Activated CD4-positive, alpha-beta memory T cell treated with anti-CD3 and anti-CD28 coated beads, Interleukin-2, amount 10 ng/mL, durations not matched to agents 7 days and 5 days (primary cell): ENCODE data around the gene ELMO3. TPM values are rescaled to one million over a fixed set of nuclear protein-coding genes. Genes with fewer than 3 reads are reported as not detected.

ENCODE experiments used
- CTCF ChIA-PET: fragments of 350-600 bp; sonication (Branson Sonifier 250); formaldehyde crosslinking; loops from one replicate; lab custom pipeline; 2021; ENCODE audit warnings: antibody characterized with exemption, inconsistent platforms; lab: Charles Lee
- POLR2A ChIA-PET: fragments of 350-600 bp; sonication (Branson Sonifier 250); formaldehyde crosslinking; loops from one replicate; lab custom pipeline; 2021; ENCODE audit warnings: antibody characterized with exemption; lab: Charles Lee
- DNase-seq: peaks from one replicate; pipeline ENCODE4 v3.0.0-alpha.2; 2020
- H3K27ac Mint-ChIP-seq: one replicate; pipeline ENCODE4 v1.8.0; 2021; ENCODE audit warnings: mild to moderate bottlenecking, mixed read lengths
- H3K27me3 Mint-ChIP-seq: one replicate; pipeline ENCODE4 v1.8.0; 2021; ENCODE audit warnings: mixed read lengths
- H3K36me3 Mint-ChIP-seq: one replicate; pipeline ENCODE4 v1.8.0; 2021; ENCODE audit warnings: low read depth, mixed read lengths
- H3K4me1 Mint-ChIP-seq: one replicate; pipeline ENCODE4 v1.8.0; 2021; ENCODE audit warnings: mixed read lengths
- H3K4me3 Mint-ChIP-seq: one replicate; pipeline ENCODE4 v1.8.0; 2021; ENCODE audit warnings: mild to moderate bottlenecking, mixed read lengths
- H3K9me3 Mint-ChIP-seq: one replicate; pipeline ENCODE4 v1.8.0; 2021; ENCODE audit warnings: mixed read lengths
- total RNA-seq, 2 experiments: library from RNA; stranded (reverse); gene quantifications; one replicate each; pipeline ENCODE4 v1.2.3, GENCODE V29; 2021

Gene ELMO3
- total RNA-seq, 2 experiments from 2014 or later, result 7.3 to 8.3 TPM

DNA sequence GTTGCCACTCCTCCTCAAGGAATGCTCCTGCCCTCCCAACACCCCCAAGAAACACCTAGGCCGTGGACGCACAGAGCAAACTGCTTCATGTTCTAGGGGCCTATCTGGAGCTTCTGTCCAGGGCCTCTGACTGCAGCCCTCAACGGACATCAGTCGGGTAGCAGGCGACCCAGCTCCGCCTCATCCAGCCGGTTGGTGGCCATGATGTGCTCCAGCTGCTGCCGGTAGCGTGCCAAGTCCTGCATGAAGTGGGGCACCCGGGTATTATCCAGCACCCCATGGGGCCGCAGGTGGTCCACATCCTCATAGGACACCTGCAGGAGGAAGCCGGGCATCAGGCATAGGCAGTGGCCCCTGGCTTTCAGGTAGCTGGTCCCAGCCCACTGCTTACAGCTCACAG, 22.3 kb upstream of the ELMO3 start:
- no peak for DNase-seq
- POLR2A ChIA-PET, result interaction anchor here (0.9 to 13.2 kb wide), 6 partner anchors 6 to 148 kb away, joined by 3 to 204 read pairs (median 6); partner anchors contain the start of genes CBFB, FBXL8, HSF4 and MATCAP1
- CTCF ChIA-PET, result interaction anchor here (0.7 to 4.0 kb wide), 4 partner anchors 14 to 21 kb away, joined by 3 to 15 read pairs (median 4); partner anchors contain the start of genes FBXL8 and TRADD
- peaks cover 19% of the 10 kb centered on the region for H3K27me3 Mint-ChIP-seq
- no peak overlapping the region for H3K4me3 Mint-ChIP-seq
- H3K36me3 Mint-ChIP-seq, result peaks cover 31% of the 10 kb centered on the region
- no peaks in the 10 kb centered on the region for H3K9me3 Mint-ChIP-seq
- H3K4me1 Mint-ChIP-seq, result peaks cover 47% of the 10 kb centered on the region
- H3K27ac Mint-ChIP-seq, result no peak overlapping the region

GRCh38 chr16:67177743-67178699, 20.9 kb upstream of the ELMO3 start:
- no peaks in the 10 kb centered on the region for H3K9me3 Mint-ChIP-seq
- ChIA-PET CTCF (interaction anchor here (0.9 to 1.7 kb wide), 4 partner anchors 19 to 160 kb away, joined by 3 to 5 read pairs (median 4); partner anchors contain the start of genes FBXL8 and TRADD), POLR2A (interaction anchor here (0.8 to 13.2 kb wide), 5 partner anchors 15 to 149 kb away, joined by 3 to 204 read pairs (median 3); partner anchors contain the start of genes CBFB, FBXL8, HSF4 and TMEM208)
- H3K27me3 Mint-ChIP-seq, result peaks cover 15% of the 10 kb centered on the region
- peaks cover 26% of the 10 kb centered on the region for H3K36me3 Mint-ChIP-seq
- no peak overlapping the region for H3K27ac Mint-ChIP-seq
- H3K4me1 Mint-ChIP-seq, result peaks cover 41% of the 10 kb centered on the region
- peak; percentile 67 for DNase-seq
- peak overlapping the region; percentile 58 for H3K4me3 Mint-ChIP-seq

- Mint-ChIP-seq H3K27me3 (peaks cover 12% of the 10 kb centered on the region), H3K36me3 (peaks cover 20% of the 10 kb centered on the region), H3K4me1 (peaks cover 31% of the 10 kb centered on the region), H3K9me3 (no peaks in the 10 kb centered on the region), H3K4me3 (no peak overlapping the region), H3K27ac (no peak overlapping the region)
- ChIA-PET POLR2A (interaction anchor here (1.2 to 13.2 kb wide), 2 partner anchors 9 to 17 kb away, joined by 3 to 204 read pairs; partner anchors contain the start of genes FBXL8, HSF4, NOL3 and TRADD), CTCF (interaction anchor here (0.7 to 1.2 kb wide), 5 partner anchors 9 to 161 kb away, joined by 3 to 5 read pairs (median 3); partner anchors contain the start of genes FBXL8, NOL3 and TRADD)
- peak; percentile 41 for DNase-seq
Observed at GRCh38 chr16:67179421-67180080, 19.4 kb upstream of the ELMO3 start.

- H3K27me3 Mint-ChIP-seq, result peaks cover 13% of the 10 kb centered on the region
- H3K27ac Mint-ChIP-seq, result no peak overlapping the region
- CTCF ChIA-PET, result interaction anchor here (0.9 to 1.2 kb wide), 4 partner anchors 19 to 162 kb away, joined by 3 to 5 read pairs (median 4); partner anchors contain the start of genes FBXL8 and TRADD
Observed at GRCh38 chr16:67180166-67180565, 18.8 kb upstream of the ELMO3 start.

GRCh38 chr16:67181346-67181745, 17.6 kb upstream of the ELMO3 start:
- CTCF ChIA-PET, result interaction anchor here (1.1 kb wide), 2 partner anchors 13 to 164 kb away, joined by 3 to 6 read pairs; no protein-coding TSS in a partner anchor
- Mint-ChIP-seq H3K9me3 (no peaks in the 10 kb centered on the region), H3K27me3 (peaks cover 20% of the 10 kb centered on the region), H3K36me3 (peaks cover 17% of the 10 kb centered on the region), H3K27ac (no peak overlapping the region), H3K4me1 (peaks cover 40% of the 10 kb centered on the region), H3K4me3 (no peak overlapping the region)
- DNase-seq, result no peak
- POLR2A ChIA-PET, result interaction anchor here (1.8 to 6.6 kb wide), 3 partner anchors 9 to 164 kb away, joined by 6 to 59 read pairs (median 57); partner anchors contain the start of genes FBXL8, NOL3 and TRADD

More at GRCh38 chr16:67180166-67180565, 18.8 kb upstream of the ELMO3 start:
- POLR2A ChIA-PET, result interaction anchor here (1.2 to 13.2 kb wide), 3 partner anchors 10 to 20 kb away, joined by 3 to 204 read pairs (median 59); partner anchors contain the start of genes FBXL8, HSF4, NOL3 and TRADD
- DNase-seq, result no peak
- peaks cover 37% of the 10 kb centered on the region for H3K4me1 Mint-ChIP-seq
- no peaks in the 10 kb centered on the region for H3K9me3 Mint-ChIP-seq
- H3K36me3 Mint-ChIP-seq, result peaks cover 20% of the 10 kb centered on the region
- H3K4me3 Mint-ChIP-seq, result no peak overlapping the region

DNA sequence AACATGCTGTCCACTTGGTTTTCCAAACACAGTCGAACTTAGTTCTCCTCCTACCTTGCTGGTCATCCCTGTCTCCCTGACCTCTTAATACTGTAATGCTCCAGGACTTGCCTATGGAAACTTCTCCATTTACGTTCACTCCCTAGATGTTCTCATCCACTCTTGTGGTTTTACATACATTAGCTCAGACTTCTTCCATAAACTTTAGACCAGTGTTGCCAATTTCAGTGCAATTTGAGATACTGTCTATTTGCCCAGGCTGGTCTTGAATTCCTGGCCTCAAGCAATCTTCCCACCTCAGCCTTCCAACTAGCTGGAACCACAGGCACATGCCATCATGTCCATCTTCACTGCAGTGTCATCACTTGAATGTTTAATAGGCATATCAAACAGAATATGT, 16.6 kb upstream of the ELMO3 start:
- peaks cover 12% of the 10 kb centered on the region for H3K36me3 Mint-ChIP-seq
- H3K9me3 Mint-ChIP-seq, result no peaks in the 10 kb centered on the region
- ChIA-PET CTCF (interaction anchor here (0.6 to 4.2 kb wide), 7 partner anchors 8 to 380 kb away, joined by 3 to 56 read pairs (median 5); partner anchors contain the start of genes CTCF, FBXL8, HSF4 and NOL3), POLR2A (interaction anchor here (0.6 to 6.6 kb wide), 10 partner anchors 10 to 851 kb away, joined by 3 to 59 read pairs (median 6); partner anchors contain the start of genes FBXL8, FHOD1, NOL3 and SLC9A5)
- H3K27ac Mint-ChIP-seq, result no peak overlapping the region
- peaks cover 17% of the 10 kb centered on the region for H3K27me3 Mint-ChIP-seq
- no peak for DNase-seq
- H3K4me3 Mint-ChIP-seq, result no peak overlapping the region
- peaks cover 37% of the 10 kb centered on the region for H3K4me1 Mint-ChIP-seq

GRCh38 chr16:67183284-67183626, 15.7 kb upstream of the ELMO3 start:
- Mint-ChIP-seq H3K27ac (no peak overlapping the region), H3K27me3 (peaks cover 12% of the 10 kb centered on the region), H3K9me3 (no peaks in the 10 kb centered on the region), H3K4me1 (peaks cover 29% of the 10 kb centered on the region), H3K36me3 (peaks cover 6% of the 10 kb centered on the region), H3K4me3 (no peak overlapping the region)
- POLR2A ChIA-PET, result interaction anchor here (0.8 to 6.6 kb wide), 9 partner anchors 11 to 199 kb away, joined by 3 to 59 read pairs (median 6); partner anchors contain the start of genes FBXL8, FHOD1, NOL3 and SLC9A5
- CTCF ChIA-PET, result interaction anchor here (1.4 to 4.2 kb wide), 5 partner anchors 13 to 61 kb away, joined by 3 to 56 read pairs (median 6); partner anchors contain the start of genes FBXL8, HSF4, NOL3 and TRADD
- no peak for DNase-seq

- no peak within 1 kb of the TSS for H3K27ac Mint-ChIP-seq
- ChIA-PET CTCF (interaction anchor here (1.4 to 4.2 kb wide), 13 partner anchors 13 to 230 kb away, joined by 3 to 56 read pairs (median 6); partner anchors contain the start of genes FBXL8, FHOD1, HSF4 and NOL3), POLR2A (interaction anchor here (0.5 to 6.6 kb wide), 10 partner anchors 12 to 635 kb away, joined by 3 to 59 read pairs (median 6); partner anchors contain the start of genes FBXL8, FHOD1, NOL3 and SLC9A5)
- H3K4me3 Mint-ChIP-seq, result peak within 1 kb of the TSS; percentile 78
- peak; percentile 96 for DNase-seq
- H3K36me3 Mint-ChIP-seq, result peaks cover 5% of the 10 kb centered on the region
- H3K27me3 Mint-ChIP-seq, result peaks cover 10% of the 10 kb centered on the region
- H3K9me3 Mint-ChIP-seq, result no peaks in the 10 kb centered on the region
- peaks cover 24% of the 10 kb centered on the region for H3K4me1 Mint-ChIP-seq
Observed at GRCh38 chr16:67183627-67184452, 15.1 kb upstream of the ELMO3 start, which contains the start of gene MATCAP1. MATCAP1 (minus strand) TSS chr16:67183963; CDS start chr16:67180610, 3,353 bp downstream.

GRCh38 chr16:67184453-67184994, 14.4 kb upstream of the ELMO3 start:
- no peak overlapping the region for H3K27ac Mint-ChIP-seq
- peak overlapping the region; percentile 78 for H3K4me3 Mint-ChIP-seq
- H3K9me3 Mint-ChIP-seq, result no peaks in the 10 kb centered on the region
- no peak for DNase-seq
- CTCF ChIA-PET, result interaction anchor here (0.5 to 4.2 kb wide), 18 partner anchors 13 to 240 kb away, joined by 3 to 56 read pairs (median 6); partner anchors contain the start of genes B3GNT9, FBXL8, FHOD1 and TMEM208
- H3K4me1 Mint-ChIP-seq, result peaks cover 19% of the 10 kb centered on the region
- H3K36me3 Mint-ChIP-seq, result peaks cover 3% of the 10 kb centered on the region
- POLR2A ChIA-PET, result interaction anchor here (0.7 to 6.6 kb wide), 7 partner anchors 12 to 171 kb away, joined by 3 to 59 read pairs (median 6); partner anchors contain the start of genes B3GNT9, FBXL8, FHOD1 and NOL3
- H3K27me3 Mint-ChIP-seq, result peaks cover 8% of the 10 kb centered on the region

- POLR2A ChIA-PET, result interaction anchor here (0.7 to 6.6 kb wide), 8 partner anchors 13 to 174 kb away, joined by 3 to 59 read pairs (median 6); partner anchors contain the start of genes B3GNT9, FBXL8, NOL3 and TRADD
- CTCF ChIA-PET, result interaction anchor here (0.5 to 4.2 kb wide), 21 partner anchors 11 to 241 kb away, joined by 3 to 56 read pairs (median 5); partner anchors contain the start of genes B3GNT9, FBXL8, FHOD1 and TMEM208
- Mint-ChIP-seq H3K27me3 (peaks cover 8% of the 10 kb centered on the region), H3K36me3 (no peaks in the 10 kb centered on the region), H3K9me3 (no peaks in the 10 kb centered on the region), H3K4me1 (peaks cover 16% of the 10 kb centered on the region), H3K27ac (peak overlapping the region; percentile 63), H3K4me3 (peak overlapping the region; percentile 78)
- DNase-seq, result peak; percentile 87
Observed at GRCh38 chr16:67184995-67185650, 13.8 kb upstream of the ELMO3 start.
